ENCODE measurements around the gene SERPINA5. TPM values are rescaled to one million over a fixed set of nuclear protein-coding genes. Genes with fewer than 3 reads are reported as not detected.

Gene SERPINA5
- total and polyA plus RNA-seq, 7 experiments from 2014 or later, result not detected

DNA sequence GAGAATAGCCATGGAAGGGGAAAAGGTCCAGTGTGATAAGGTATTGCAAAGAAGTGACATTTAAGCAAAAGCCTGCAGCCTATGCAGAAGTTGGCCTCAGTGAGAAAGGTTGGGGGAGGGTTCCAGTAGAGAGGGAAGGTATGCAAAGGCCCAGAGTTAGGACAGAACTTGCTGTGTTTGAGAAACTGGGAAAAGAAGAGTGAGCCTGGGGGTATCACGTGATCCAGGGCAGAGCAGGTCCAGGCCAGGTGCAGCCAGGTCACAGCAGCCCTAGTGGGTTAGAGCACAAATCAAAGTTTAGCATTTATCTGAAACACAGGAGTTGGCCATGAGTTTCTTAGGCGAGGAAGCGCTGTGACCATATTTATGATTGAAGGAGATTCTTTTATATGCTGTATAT, 1.6 kb downstream of the SERPINA5 start:
- H3K4me3 Mint-ChIP-seq, result no peak overlapping the region
- Histone ChIP-seq H3K27ac (ENCODE audit: low read depth, low read length) (no peak overlapping the region), H3K4me1 (ENCODE audit: control insufficient read depth in 2 of 2, insufficient read depth in 2 of 2, low read length in 2 of 2) (no peaks in the 10 kb centered on the region), H3K27me3 (ENCODE audit: control insufficient read depth in 2 of 2, insufficient read depth in 2 of 2, low read length in 2 of 2) (no peaks in the 10 kb centered on the region), H3K4me3 (ENCODE audit: low read length) (no peak overlapping the region), H3K9me3 (ENCODE audit: control insufficient read depth in 2 of 3, low read length in 3 of 3) (no peaks in the 10 kb centered on the region), H3K36me3 (ENCODE audit: control insufficient read depth in 2 of 3, insufficient read depth in 3 of 3, low read length in 3 of 3) (no peaks in the 10 kb centered on the region)
- peaks cover 0 to 29% (median 12%) of the 10 kb centered on the region in 5 donors for H3K27me3 Mint-ChIP-seq
- CTCF ChIA-PET, result no interaction called here
- no peak overlapping the region for H3K27ac Mint-ChIP-seq
- intact Hi-C loops (cut with micrococcal nuclease), result no loop called here
- H3K36me3 Mint-ChIP-seq, result no peaks in the 10 kb centered on the region
- POLR2A ChIA-PET, result no interaction called here
- ATAC-seq (no peak), DNase-seq (no peak)
- H3K4me1 Mint-ChIP-seq, result no peaks in the 10 kb centered on the region
- H3K9me3 Mint-ChIP-seq, result no peaks in the 10 kb centered on the region

DNA sequence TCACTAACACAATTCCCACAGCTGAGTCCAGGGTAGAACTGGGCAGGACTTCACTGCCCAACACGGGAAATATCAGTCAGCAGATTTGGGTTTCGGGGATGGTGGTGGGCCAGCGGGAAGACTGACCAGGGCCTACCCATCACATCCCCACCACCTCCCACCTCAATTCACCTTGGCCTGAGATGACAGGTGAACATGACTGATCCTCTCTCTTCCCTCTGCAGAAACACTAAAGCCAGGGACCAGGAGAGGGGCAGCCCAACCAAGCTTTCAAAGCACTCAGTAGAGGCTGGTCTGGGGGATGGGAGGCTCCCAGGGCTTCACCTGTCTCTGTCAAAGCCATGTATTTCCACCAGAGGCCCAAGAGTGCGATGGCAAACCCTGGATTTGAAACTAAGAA, 2.3 kb downstream of the SERPINA5 start:
- DNase-seq, result no peak
- H3K9me3 ChIP-seq (ENCODE audit: control insufficient read depth in 2 of 3, low read length in 3 of 3), result no peaks in the 10 kb centered on the region
- intact Hi-C loops (cut with micrococcal nuclease), result no loop called here
- no peak for ATAC-seq
- POLR2A ChIA-PET, result no interaction called here
- no peaks in the 10 kb centered on the region for H3K27me3 ChIP-seq (ENCODE audit: control insufficient read depth in 2 of 2, insufficient read depth in 2 of 2, low read length in 2 of 2)
- peaks cover 0 to 29% (median 12%) of the 10 kb centered on the region in 5 donors for H3K27me3 Mint-ChIP-seq
- no peaks in the 10 kb centered on the region for H3K36me3 ChIP-seq (ENCODE audit: control insufficient read depth in 2 of 3, insufficient read depth in 3 of 3, low read length in 3 of 3)
- no peaks in the 10 kb centered on the region for H3K4me1 Mint-ChIP-seq
- no peak overlapping the region for H3K4me3 Mint-ChIP-seq
- H3K4me3 ChIP-seq (ENCODE audit: low read length), result no peak overlapping the region
- CTCF ChIA-PET, result no interaction called here
- no peaks in the 10 kb centered on the region for H3K4me1 ChIP-seq (ENCODE audit: control insufficient read depth in 2 of 2, insufficient read depth in 2 of 2, low read length in 2 of 2)
- no peak overlapping the region for H3K27ac ChIP-seq (ENCODE audit: low read depth, low read length)
- H3K9me3 Mint-ChIP-seq, result no peaks in the 10 kb centered on the region
- no peaks in the 10 kb centered on the region for H3K36me3 Mint-ChIP-seq
- H3K27ac Mint-ChIP-seq, result no peak overlapping the region

DNA sequence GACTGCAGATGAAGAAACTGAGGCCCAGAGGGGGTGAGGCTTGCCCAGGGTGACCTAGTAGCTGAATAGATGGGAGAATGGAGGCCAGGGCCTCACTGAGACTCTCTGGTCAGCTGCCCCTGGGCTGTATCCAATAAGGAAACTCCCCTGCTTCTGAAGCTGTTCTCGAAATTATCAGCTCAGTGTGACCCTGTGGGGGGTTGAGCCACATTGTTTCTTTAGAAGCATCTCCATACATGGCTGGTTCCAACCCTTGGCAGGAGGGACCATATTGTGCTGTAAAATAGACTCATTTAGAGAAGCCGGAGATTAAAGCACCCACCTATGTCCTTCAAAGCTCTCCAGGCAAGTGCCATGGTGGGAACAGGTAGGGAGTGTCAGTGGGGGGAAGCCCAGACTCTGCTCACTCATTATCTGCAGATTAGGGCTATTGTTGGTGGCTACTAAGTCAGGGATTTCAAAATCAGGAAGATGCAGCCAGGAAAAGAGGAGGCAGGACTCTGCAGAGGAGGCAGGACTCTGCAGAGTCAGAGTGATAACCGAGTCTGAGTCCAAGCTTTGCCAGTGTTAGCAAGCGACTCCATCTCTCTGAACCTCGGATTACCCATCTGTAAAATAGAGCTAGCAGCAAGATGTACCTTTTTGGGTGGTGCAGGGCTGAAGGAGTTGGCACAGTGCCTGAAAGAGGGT, 3.5 kb downstream of the SERPINA5 start:
- Histone ChIP-seq H3K4me1 (ENCODE audit: control insufficient read depth in 2 of 2, insufficient read depth in 2 of 2, low read length in 2 of 2) (no peaks in the 10 kb centered on the region), H3K9me3 (ENCODE audit: control insufficient read depth in 2 of 3, low read length in 3 of 3) (no peaks in the 10 kb centered on the region), H3K36me3 (ENCODE audit: control insufficient read depth in 2 of 3, insufficient read depth in 3 of 3, low read length in 3 of 3) (no peaks in the 10 kb centered on the region), H3K27me3 (ENCODE audit: control insufficient read depth in 2 of 2, insufficient read depth in 2 of 2, low read length in 2 of 2) (no peaks in the 10 kb centered on the region), H3K27ac (ENCODE audit: low read depth, low read length) (no peak overlapping the region), H3K4me3 (ENCODE audit: low read length) (no peak overlapping the region)
- Mint-ChIP-seq H3K4me1 (no peaks in the 10 kb centered on the region), H3K27me3 (peaks cover 0 to 24% (median 11%) of the 10 kb centered on the region in 5 donors), H3K9me3 (no peaks in the 10 kb centered on the region), H3K4me3 (no peak overlapping the region), H3K36me3 (no peaks in the 10 kb centered on the region), H3K27ac (no peak overlapping the region)
- intact Hi-C loops (cut with micrococcal nuclease), result no loop called here
- POLR2A ChIA-PET, result no interaction called here
- ATAC-seq (no peak), DNase-seq (no peak)
- CTCF ChIA-PET, result no interaction called here

DNA sequence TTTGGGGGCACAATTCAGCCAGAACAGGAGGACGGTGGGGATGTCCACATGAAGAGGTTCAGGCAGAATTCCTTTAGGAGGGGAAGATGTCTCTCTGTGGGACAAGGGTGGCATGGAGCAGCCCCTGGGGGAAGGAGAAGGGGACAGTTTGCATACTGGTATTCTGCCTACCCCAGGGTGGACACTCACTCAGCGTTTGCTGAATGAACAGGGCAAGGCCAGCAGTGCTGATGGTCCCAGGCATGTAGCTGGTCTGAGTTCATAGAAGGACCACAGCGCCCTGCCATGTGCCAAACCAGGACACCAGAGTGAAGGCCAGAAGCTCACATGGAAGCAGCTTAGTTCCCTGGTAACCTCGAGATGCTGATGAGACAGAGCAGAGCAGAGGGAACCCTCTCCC, 5.4 kb downstream of the SERPINA5 start:
- no peak for DNase-seq
- no peaks in the 10 kb centered on the region for H3K4me1 Mint-ChIP-seq

DNA sequence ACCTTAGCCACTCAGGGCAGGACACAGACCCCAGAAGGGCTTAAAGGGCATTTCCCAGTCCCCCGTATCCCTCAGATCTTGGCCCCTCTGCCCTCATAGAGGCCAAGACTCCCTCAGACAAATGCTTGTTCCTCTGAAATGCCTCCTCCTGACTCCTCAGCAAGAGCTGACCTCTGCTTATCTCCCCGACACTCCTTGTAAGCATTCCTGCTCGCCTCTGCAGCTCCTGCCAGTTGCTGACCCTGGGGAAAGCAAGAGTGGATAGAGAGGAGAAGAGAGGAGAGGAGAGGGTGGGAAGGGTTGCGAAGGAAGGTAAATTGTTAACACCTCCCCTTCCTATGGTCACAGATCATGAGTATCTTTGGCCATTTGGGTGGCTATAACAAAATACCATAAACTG, 7.1 kb downstream of the SERPINA5 start:
- intact Hi-C loops (cut with micrococcal nuclease), result no loop called here
- CTCF ChIA-PET, result no interaction called here

More for the DNA sequence above, 5.4 kb downstream of the SERPINA5 start:
- ChIA-PET CTCF (no interaction called here), POLR2A (no interaction called here)
- Histone ChIP-seq H3K4me3 (ENCODE audit: low read length) (no peak overlapping the region), H3K27me3 (ENCODE audit: control insufficient read depth in 2 of 2, insufficient read depth in 2 of 2, low read length in 2 of 2) (no peaks in the 10 kb centered on the region), H3K9me3 (ENCODE audit: control insufficient read depth in 2 of 3, low read length in 3 of 3) (no peaks in the 10 kb centered on the region), H3K27ac (ENCODE audit: low read depth, low read length) (no peak overlapping the region), H3K4me1 (ENCODE audit: control insufficient read depth in 2 of 2, insufficient read depth in 2 of 2, low read length in 2 of 2) (no peaks in the 10 kb centered on the region), H3K36me3 (ENCODE audit: control insufficient read depth in 2 of 3, insufficient read depth in 3 of 3, low read length in 3 of 3) (no peaks in the 10 kb centered on the region)
- Mint-ChIP-seq H3K9me3 (peaks cover 0 to 6% (median 0%) of the 10 kb centered on the region in 11 donors), H3K27ac (no peak overlapping the region), H3K4me3 (no peak overlapping the region), H3K36me3 (no peaks in the 10 kb centered on the region), H3K27me3 (peaks cover 0 to 22% (median 0%) of the 10 kb centered on the region in 5 donors)
- intact Hi-C loops (cut with micrococcal nuclease), result no loop called here
- no peak for ATAC-seq

DNA sequence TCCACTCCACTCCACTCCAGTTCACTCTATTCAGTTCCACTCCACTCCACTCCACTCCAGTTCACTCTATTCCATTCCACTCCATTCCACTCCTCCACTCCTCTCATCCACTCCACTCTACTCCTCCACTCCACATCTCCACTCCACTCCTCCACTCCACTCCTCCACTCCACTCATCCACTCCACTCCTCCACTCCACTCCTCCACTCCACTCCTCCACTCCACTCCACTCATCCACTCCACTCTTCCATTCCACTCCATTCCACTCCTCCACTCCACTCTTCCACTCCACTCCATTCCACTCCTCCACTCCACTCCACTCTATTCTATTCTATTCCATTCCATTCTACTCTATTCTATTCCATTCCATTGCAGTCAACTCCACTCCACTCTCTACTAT, 9.8 kb downstream of the SERPINA5 start:
- Histone ChIP-seq H3K36me3 (ENCODE audit: control insufficient read depth in 2 of 3, insufficient read depth in 3 of 3, low read length in 3 of 3) (no peaks in the 10 kb centered on the region), H3K27me3 (ENCODE audit: control insufficient read depth in 2 of 2, insufficient read depth in 2 of 2, low read length in 2 of 2) (no peaks in the 10 kb centered on the region), H3K4me3 (ENCODE audit: low read length) (no peak overlapping the region), H3K27ac (ENCODE audit: low read depth, low read length) (no peak overlapping the region), H3K4me1 (ENCODE audit: control insufficient read depth in 2 of 2, insufficient read depth in 2 of 2, low read length in 2 of 2) (no peaks in the 10 kb centered on the region), H3K9me3 (ENCODE audit: control insufficient read depth in 2 of 3, low read length in 3 of 3) (no peaks in the 10 kb centered on the region)
- Mint-ChIP-seq H3K36me3 (no peaks in the 10 kb centered on the region), H3K9me3 (peaks cover 0 to 6% (median 0%) of the 10 kb centered on the region in 11 donors), H3K4me1 (no peaks in the 10 kb centered on the region), H3K27ac (no peak overlapping the region), H3K27me3 (peaks cover 0 to 21% (median 5%) of the 10 kb centered on the region in 5 donors), H3K4me3 (no peak overlapping the region)
- CTCF ChIA-PET, result no interaction called here
- intact Hi-C loops (cut with micrococcal nuclease), result no loop called here
- POLR2A ChIA-PET, result no interaction called here
- DNase-seq (no peak), ATAC-seq (no peak)

More for the DNA sequence above, 7.1 kb downstream of the SERPINA5 start:
- H3K4me3 Mint-ChIP-seq, result no peak overlapping the region
- H3K9me3 Mint-ChIP-seq, result peaks cover 0 to 6% (median 0%) of the 10 kb centered on the region in 11 donors
- no peaks in the 10 kb centered on the region for H3K4me1 ChIP-seq (ENCODE audit: control insufficient read depth in 2 of 2, insufficient read depth in 2 of 2, low read length in 2 of 2)
- DNase-seq, result no peak
- POLR2A ChIA-PET, result no interaction called here
- H3K36me3 Mint-ChIP-seq, result no peaks in the 10 kb centered on the region
- H3K4me3 ChIP-seq (ENCODE audit: low read length), result no peak overlapping the region
- no peaks in the 10 kb centered on the region for H3K27me3 ChIP-seq (ENCODE audit: control insufficient read depth in 2 of 2, insufficient read depth in 2 of 2, low read length in 2 of 2)
- H3K27ac Mint-ChIP-seq, result no peak overlapping the region
- H3K27ac ChIP-seq (ENCODE audit: low read depth, low read length), result no peak overlapping the region
- ATAC-seq, result no peak
- no peaks in the 10 kb centered on the region for H3K4me1 Mint-ChIP-seq
- peaks cover 0 to 8% (median 0%) of the 10 kb centered on the region in 5 donors for H3K27me3 Mint-ChIP-seq
- no peaks in the 10 kb centered on the region for H3K9me3 ChIP-seq (ENCODE audit: control insufficient read depth in 2 of 3, low read length in 3 of 3)
- H3K36me3 ChIP-seq (ENCODE audit: control insufficient read depth in 2 of 3, insufficient read depth in 3 of 3, low read length in 3 of 3), result no peaks in the 10 kb centered on the region

DNA sequence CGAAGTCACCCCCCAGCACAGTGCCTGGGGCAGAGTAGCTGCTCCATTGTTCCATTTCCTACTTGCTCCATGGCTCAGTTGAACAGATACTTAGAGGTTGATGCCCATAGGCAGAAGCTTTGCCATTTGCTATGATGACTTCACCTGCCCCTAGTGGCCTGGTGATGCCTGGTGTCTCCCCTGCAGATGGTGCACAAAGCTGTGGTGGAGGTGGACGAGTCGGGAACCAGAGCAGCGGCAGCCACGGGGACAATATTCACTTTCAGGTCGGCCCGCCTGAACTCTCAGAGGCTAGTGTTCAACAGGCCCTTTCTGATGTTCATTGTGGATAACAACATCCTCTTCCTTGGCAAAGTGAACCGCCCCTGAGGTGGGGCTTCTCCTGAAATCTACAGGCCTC, 10.6 kb downstream of the SERPINA5 start:
- Mint-ChIP-seq H3K27ac (no peak overlapping the region), H3K4me1 (no peaks in the 10 kb centered on the region), H3K9me3 (peaks cover 0 to 6% (median 0%) of the 10 kb centered on the region in 11 donors), H3K4me3 (no peak overlapping the region), H3K27me3 (peaks cover 0 to 26% (median 6%) of the 10 kb centered on the region in 5 donors), H3K36me3 (no peaks in the 10 kb centered on the region)
- no peaks in the 10 kb centered on the region for H3K36me3 ChIP-seq (ENCODE audit: control insufficient read depth in 2 of 3, insufficient read depth in 3 of 3, low read length in 3 of 3)
- no peaks in the 10 kb centered on the region for H3K27me3 ChIP-seq (ENCODE audit: control insufficient read depth in 2 of 2, insufficient read depth in 2 of 2, low read length in 2 of 2)
- no peaks in the 10 kb centered on the region for H3K9me3 ChIP-seq (ENCODE audit: control insufficient read depth in 2 of 3, low read length in 3 of 3)
- intact Hi-C loops (cut with micrococcal nuclease), result no loop called here
- H3K27ac ChIP-seq (ENCODE audit: low read depth, low read length), result no peak overlapping the region
- POLR2A ChIA-PET, result no interaction called here
- CTCF ChIA-PET, result no interaction called here
- no peak overlapping the region for H3K4me3 ChIP-seq (ENCODE audit: low read length)
- H3K4me1 ChIP-seq (ENCODE audit: control insufficient read depth in 2 of 2, insufficient read depth in 2 of 2, low read length in 2 of 2), result no peaks in the 10 kb centered on the region
- ATAC-seq, result no peak
- no peak for DNase-seq
